Measurements from ENCODE around the gene MAP2K2. TPM values are rescaled to one million over a fixed set of nuclear protein-coding genes. Genes with fewer than 3 reads are reported as not detected.
A peak's percentile ranks its signal among the peaks of the same experiment; 100 is the strongest.

Gene MAP2K2
- total RNA-seq, 2 donors from 2014 or later: 104 to 145 TPM

DNA sequence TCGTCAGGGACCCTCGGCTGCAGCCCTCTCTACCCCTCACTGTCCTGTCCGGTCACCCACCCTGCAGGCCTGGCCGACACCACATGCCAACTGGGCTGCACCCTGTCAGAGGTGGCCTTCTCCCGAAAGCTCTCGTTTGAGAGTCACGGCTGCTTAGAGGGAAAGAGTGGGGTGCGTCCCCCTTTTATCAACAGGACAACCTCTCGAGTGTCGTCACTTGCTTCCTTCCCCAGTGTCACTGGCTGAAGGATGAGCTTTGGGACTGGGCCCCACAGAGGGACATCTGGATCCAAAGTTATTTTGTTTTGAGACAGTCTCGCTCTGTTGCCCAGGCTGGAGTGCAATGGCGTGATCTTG is 28.5 kb downstream of the MAP2K2 start:
- Histone ChIP-seq H3K27ac (no peak overlapping the region), H3K4me3 (no peak overlapping the region), H3K4me1 (replicated peaks) (no peaks in the 10 kb centered on the region), H3K9me3 (no peaks in the 10 kb centered on the region), H3K36me3 (peaks cover 0 to 7% of the 10 kb centered on the region in 2 donors), H3K27me3 (replicated peaks; ENCODE audit: insufficient read depth) (no peaks in the 10 kb centered on the region)
- intact Hi-C loops (cut with DNase I): no loop called here
- DNase-seq (ENCODE audit: low spot score): no peak
- 96% methylated on average over 12 of the region's 12 CpGs for WGBS
- TF ChIP-seq POLR2A (IDR thresholded peaks at IDR 0.05) (no peak), POLR2AphosphoS5 (IDR thresholded peaks at IDR 0.05) (no peak)
- TF ChIP-seq, protein P1, sequence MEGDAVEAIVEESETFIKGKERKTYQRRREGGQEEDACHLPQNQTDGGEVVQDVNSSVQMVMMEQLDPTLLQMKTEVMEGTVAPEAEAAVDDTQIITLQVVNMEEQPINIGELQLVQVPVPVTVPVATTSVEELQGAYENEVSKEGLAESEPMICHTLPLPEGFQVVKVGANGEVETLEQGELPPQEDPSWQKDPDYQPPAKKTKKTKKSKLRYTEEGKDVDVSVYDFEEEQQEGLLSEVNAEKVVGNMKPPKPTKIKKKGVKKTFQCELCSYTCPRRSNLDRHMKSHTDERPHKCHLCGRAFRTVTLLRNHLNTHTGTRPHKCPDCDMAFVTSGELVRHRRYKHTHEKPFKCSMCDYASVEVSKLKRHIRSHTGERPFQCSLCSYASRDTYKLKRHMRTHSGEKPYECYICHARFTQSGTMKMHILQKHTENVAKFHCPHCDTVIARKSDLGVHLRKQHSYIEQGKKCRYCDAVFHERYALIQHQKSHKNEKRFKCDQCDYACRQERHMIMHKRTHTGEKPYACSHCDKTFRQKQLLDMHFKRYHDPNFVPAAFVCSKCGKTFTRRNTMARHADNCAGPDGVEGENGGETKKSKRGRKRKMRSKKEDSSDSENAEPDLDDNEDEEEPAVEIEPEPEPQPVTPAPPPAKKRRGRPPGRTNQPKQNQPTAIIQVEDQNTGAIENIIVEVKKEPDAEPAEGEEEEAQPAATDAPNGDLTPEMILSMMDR (IDR thresholded peaks at IDR 0.05): no peak

DNA sequence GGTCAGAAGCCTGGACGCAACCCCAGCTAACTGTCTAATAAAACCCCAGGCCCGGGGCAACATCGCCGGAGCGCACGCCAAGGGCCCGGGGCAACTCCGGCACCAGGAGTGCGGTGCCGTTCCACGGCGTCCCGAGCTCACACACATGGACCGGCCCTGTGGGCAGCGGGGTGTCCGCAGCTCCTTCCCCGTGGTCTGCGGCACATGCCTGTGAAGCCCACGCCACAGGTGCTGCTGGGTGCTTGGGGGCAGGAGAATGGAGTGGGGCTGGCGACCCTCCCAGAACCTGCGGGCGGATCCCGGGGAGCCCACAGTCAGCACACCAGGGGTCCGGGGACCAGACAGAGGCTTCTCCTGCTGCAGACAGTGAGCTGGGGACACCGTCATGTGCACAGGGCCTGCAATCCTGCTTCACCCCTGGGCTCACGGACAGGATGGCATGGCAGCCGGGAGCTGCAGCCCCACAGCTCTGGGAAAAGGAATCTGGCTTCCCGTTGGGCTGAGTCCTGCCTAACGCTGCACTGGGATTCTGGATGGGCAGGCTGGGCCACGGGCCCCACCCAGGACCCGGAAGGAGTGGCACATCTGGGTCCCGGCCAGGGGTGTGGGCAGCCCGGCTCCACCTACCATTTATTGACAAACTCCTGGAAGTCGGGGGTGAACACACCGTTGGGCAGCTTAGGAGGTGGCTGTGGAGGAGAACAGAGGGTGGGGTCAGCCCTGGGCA is 29.0 kb downstream of the MAP2K2 start:
- H3K9me3 ChIP-seq: no peaks in the 10 kb centered on the region
- H3K4me1 ChIP-seq (replicated peaks): no peaks in the 10 kb centered on the region
- intact Hi-C loops (cut with DNase I): no loop called here
- H3K36me3 ChIP-seq: peaks cover 4 to 7% of the 10 kb centered on the region in 2 donors
- no peak overlapping the region for H3K4me3 ChIP-seq
- peak; percentile 28 for DNase-seq (ENCODE audit: low spot score)
- TF ChIP-seq, protein P1 (IDR thresholded peaks at IDR 0.05): no peak
- peak; percentile 6 for TF ChIP-seq POLR2AphosphoS5 (IDR thresholded peaks at IDR 0.05)
- 75% methylated on average over 23 of the region's 35 CpGs for WGBS
- H3K27ac ChIP-seq: no peak overlapping the region
- no peaks in the 10 kb centered on the region for H3K27me3 ChIP-seq (replicated peaks; ENCODE audit: insufficient read depth)

DNA sequence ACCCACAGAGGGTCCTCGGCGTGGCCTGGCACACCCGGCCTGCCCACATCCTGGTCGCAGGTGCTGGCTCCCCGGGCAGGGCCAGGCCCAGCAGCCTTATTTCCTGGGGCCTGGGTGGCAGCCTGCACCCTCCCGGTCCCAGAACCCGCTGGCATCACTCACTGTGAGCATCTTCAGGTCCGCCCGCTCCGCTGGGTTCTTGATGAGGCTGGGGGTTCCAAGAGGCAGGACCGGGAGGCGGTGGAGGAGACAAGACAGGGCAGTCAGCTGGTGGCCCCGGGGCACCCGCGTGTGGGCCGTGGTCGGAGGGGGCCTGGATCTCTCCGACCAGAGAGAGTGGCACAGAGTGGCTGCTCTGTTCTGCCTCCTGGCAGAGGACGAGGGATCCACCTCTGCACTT is 29.6 kb downstream of the MAP2K2 start:
- intact Hi-C loops (cut with DNase I): no loop called here
- TF ChIP-seq, protein P1 (IDR thresholded peaks at IDR 0.05): no peak
- TF ChIP-seq POLR2A (IDR thresholded peaks at IDR 0.05): no peak
- no peak for TF ChIP-seq POLR2AphosphoS5 (IDR thresholded peaks at IDR 0.05)
- Histone ChIP-seq H3K4me3 (no peak overlapping the region), H3K9me3 (no peaks in the 10 kb centered on the region), H3K27ac (no peak overlapping the region), H3K27me3 (replicated peaks; ENCODE audit: insufficient read depth) (no peaks in the 10 kb centered on the region), H3K36me3 (peaks cover 4% of the 10 kb centered on the region in 2 donors), H3K4me1 (replicated peaks) (no peaks in the 10 kb centered on the region)
- 92% methylated on average over 19 of the region's 19 CpGs for WGBS
- DNase-seq (ENCODE audit: low spot score): no peak

DNA sequence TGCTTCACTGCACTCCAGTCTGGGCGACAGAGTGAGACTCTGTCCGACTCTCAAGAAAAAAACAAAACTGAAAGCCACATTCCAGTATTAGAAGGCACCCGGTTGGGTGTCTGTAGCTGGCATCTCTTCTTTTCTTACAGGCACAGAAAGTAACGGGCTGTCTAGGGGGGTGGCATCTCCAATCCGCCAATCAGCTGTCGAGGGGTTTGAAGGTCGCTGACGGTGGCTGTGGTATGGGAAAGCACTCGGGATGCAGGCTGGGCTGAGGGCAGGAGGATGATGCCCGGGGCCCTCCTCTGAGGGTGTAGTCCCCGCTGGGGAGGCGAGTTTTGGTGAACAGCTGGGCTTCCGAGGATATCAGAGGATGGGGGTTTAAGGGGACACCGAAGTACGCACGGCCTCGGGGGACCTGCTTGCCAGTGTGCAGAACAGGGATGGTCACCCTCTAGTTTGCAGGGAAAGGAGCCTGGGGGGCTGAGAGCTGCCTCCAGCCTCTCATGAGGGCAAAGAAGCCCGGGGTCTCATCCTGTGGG is 30.2 kb downstream of the MAP2K2 start:
- Histone ChIP-seq H3K4me3 (no peak overlapping the region), H3K27ac (no peak overlapping the region), H3K4me1 (replicated peaks) (no peaks in the 10 kb centered on the region), H3K36me3 (peaks cover 0 to 4% of the 10 kb centered on the region in 2 donors), H3K27me3 (replicated peaks; ENCODE audit: insufficient read depth) (no peaks in the 10 kb centered on the region), H3K9me3 (no peaks in the 10 kb centered on the region)
- intact Hi-C loops (cut with DNase I): no loop called here
- DNase-seq (ENCODE audit: low spot score): no peak
- TF ChIP-seq, protein P1 (IDR thresholded peaks at IDR 0.05): no peak
- TF ChIP-seq POLR2AphosphoS5 (IDR thresholded peaks at IDR 0.05) (no peak), POLR2A (IDR thresholded peaks at IDR 0.05) (no peak)
- WGBS: 93% methylated on average over 18 of the region's 18 CpGs
